SH-SY5Y (cell line): ENCODE data around the gene FUCA1.

Experiments
- GATA2 ChIP-seq: IDR thresholded peaks from 2 replicates; pipeline ENCODE4 v1.6.1; 2011; ENCODE audit warnings: mild to moderate bottlenecking, low read depth, low read length
- GATA3 ChIP-seq: IDR thresholded peaks from 2 replicates; pipeline ENCODE4 v1.6.1; 2011; ENCODE audit warnings: low read depth, mild to moderate bottlenecking, low read length, moderate library complexity

GRCh38 chr1:23803674-23804073, 64.4 kb downstream of the FUCA1 start:
- TF ChIP-seq GATA3 (no peak), GATA2 (no peak)
